ENCODE measurements around the gene TBC1D23.
A peak's percentile ranks its signal among the peaks of the same experiment; 100 is the strongest.

Gene TBC1D23

DNA sequence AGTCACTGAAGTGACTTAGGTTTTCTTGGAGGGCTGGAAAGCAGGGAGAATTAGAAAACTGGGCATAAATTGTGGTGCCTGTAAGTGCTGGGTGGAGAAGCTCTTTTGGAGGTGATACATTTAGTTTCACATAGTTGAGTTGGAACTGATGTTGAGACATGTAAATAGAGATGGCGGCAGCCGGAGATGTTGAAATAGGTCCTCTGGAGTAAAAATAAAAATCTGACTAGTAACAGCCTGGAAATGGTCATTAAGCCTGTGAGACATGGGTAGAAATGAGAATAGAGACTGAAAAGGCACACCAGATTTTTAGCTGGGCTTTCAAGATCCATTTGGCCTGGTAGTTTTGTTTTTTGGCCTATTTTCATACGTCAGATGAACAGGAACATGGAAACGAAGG, 70.9 kb downstream of the TBC1D23 start:
- Histone ChIP-seq H3K27me3 (ENCODE audit: insufficient read depth, low read length) (no peaks in the 10 kb centered on the region), H3K4me1 (ENCODE audit: insufficient read depth, low read length, severe bottlenecking) (peaks cover 28% of the 10 kb centered on the region), H3F3A (ENCODE audit: insufficient read depth, low read length) (no peaks in the 10 kb centered on the region), H3K9me2 (ENCODE audit: low read depth, low read length) (no peaks in the 10 kb centered on the region), H3K27ac (ENCODE audit: low read depth, low read length, poor library complexity, severe bottlenecking) (no peak overlapping the region), H3K9me3 (ENCODE audit: low read length) (no peaks in the 10 kb centered on the region), H3K79me2 (ENCODE audit: insufficient read depth, low read length) (no peaks in the 10 kb centered on the region), H2AFZ (ENCODE audit: low read length) (no peak overlapping the region), H3K36me3 (ENCODE audit: insufficient read depth, low read length) (no peaks in the 10 kb centered on the region), H4K20me1 (ENCODE audit: insufficient read depth, low read length) (no peaks in the 10 kb centered on the region), H3K4me3 (ENCODE audit: low read depth, low read length, poor library complexity, severe bottlenecking) (no peak overlapping the region), H3K9ac (ENCODE audit: low read length) (no peak overlapping the region), H3K4me2 (ENCODE audit: low read length) (no peak overlapping the region)
- TF ChIP-seq EZH2 (IDR thresholded peaks at IDR 0.05; ENCODE audit: borderline replicate concordance, low read length), result no peak
- TF ChIP-seq, protein P1, sequence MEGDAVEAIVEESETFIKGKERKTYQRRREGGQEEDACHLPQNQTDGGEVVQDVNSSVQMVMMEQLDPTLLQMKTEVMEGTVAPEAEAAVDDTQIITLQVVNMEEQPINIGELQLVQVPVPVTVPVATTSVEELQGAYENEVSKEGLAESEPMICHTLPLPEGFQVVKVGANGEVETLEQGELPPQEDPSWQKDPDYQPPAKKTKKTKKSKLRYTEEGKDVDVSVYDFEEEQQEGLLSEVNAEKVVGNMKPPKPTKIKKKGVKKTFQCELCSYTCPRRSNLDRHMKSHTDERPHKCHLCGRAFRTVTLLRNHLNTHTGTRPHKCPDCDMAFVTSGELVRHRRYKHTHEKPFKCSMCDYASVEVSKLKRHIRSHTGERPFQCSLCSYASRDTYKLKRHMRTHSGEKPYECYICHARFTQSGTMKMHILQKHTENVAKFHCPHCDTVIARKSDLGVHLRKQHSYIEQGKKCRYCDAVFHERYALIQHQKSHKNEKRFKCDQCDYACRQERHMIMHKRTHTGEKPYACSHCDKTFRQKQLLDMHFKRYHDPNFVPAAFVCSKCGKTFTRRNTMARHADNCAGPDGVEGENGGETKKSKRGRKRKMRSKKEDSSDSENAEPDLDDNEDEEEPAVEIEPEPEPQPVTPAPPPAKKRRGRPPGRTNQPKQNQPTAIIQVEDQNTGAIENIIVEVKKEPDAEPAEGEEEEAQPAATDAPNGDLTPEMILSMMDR (IDR thresholded peaks at IDR 0.05; ENCODE audit: low read length), result no peak

DNA sequence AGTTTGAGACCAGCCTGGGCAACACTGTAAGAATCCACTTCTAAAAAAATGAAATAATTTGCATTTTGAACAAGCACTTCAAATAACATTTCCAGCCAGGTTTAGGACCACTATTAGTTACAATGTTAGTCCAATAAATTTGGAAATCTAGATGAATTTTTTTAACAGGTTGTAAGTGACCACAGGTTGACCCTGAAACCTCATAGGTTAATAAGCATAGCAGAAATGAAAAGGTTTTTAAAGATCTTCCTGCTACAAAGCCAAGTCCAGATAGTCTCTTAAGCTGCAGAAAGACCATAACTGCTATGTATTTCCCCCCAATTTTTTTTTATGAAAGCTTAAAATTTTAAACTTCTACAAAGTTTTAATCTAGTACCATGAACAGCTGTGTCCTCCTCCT, 72.3 kb downstream of the TBC1D23 start:
- Histone ChIP-seq H4K20me1 (ENCODE audit: insufficient read depth, low read length) (no peaks in the 10 kb centered on the region), H3K9me3 (ENCODE audit: low read length) (no peaks in the 10 kb centered on the region), H3K4me1 (ENCODE audit: insufficient read depth, low read length, severe bottlenecking) (peaks cover 28% of the 10 kb centered on the region), H3F3A (ENCODE audit: insufficient read depth, low read length) (no peaks in the 10 kb centered on the region), H3K36me3 (ENCODE audit: insufficient read depth, low read length) (no peaks in the 10 kb centered on the region), H3K27me3 (ENCODE audit: insufficient read depth, low read length) (no peaks in the 10 kb centered on the region), H3K9ac (ENCODE audit: low read length) (no peak overlapping the region), H3K27ac (ENCODE audit: low read depth, low read length, poor library complexity, severe bottlenecking) (no peak overlapping the region), H2AFZ (ENCODE audit: low read length) (peak overlapping the region; percentile 92; the same call in 1 of the 2 replicates), H3K4me3 (ENCODE audit: low read depth, low read length, poor library complexity, severe bottlenecking) (no peak overlapping the region), H3K9me2 (ENCODE audit: low read depth, low read length) (no peaks in the 10 kb centered on the region), H3K4me2 (ENCODE audit: low read length) (no peak overlapping the region; the same call in 1 of the 2 replicates), H3K79me2 (ENCODE audit: insufficient read depth, low read length) (no peaks in the 10 kb centered on the region)
- TF ChIP-seq, protein P1 (IDR thresholded peaks at IDR 0.05; ENCODE audit: low read length), result no peak
- TF ChIP-seq EZH2 (IDR thresholded peaks at IDR 0.05; ENCODE audit: borderline replicate concordance, low read length), result no peak

DNA sequence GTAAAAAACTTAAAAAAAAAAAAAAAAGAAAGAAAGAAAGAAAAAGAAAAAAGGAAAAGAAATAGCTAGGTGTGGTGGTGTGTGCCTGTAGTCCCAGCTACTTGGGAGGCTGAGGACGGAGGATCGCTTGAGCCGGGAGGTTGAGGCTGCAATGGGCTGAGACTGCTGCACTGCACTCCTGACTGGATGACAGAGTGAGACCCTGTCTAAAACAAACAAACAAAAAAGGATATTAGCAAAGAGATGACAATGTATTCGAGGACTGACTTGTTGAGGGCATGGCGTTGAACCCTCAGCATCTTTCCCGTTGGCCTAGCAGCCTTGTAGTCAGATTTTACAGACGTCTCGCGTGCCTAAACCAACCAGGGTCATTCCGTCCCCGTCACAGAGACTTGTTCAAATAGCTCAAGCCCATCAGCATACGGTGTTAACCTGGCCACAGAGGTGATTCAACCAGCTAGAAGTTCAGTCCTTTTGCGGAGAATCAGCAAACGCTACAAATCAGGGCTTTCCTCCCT, 73.2 kb downstream of the TBC1D23 start:
- Histone ChIP-seq H4K20me1 (ENCODE audit: insufficient read depth, low read length) (no peaks in the 10 kb centered on the region), H3K79me2 (ENCODE audit: insufficient read depth, low read length) (no peaks in the 10 kb centered on the region), H3K9me2 (ENCODE audit: low read depth, low read length) (no peaks in the 10 kb centered on the region), H3K4me2 (ENCODE audit: low read length) (peak overlapping the region; percentile 92), H3K27ac (ENCODE audit: low read depth, low read length, poor library complexity, severe bottlenecking) (peak overlapping the region; percentile 51), H3K4me1 (ENCODE audit: insufficient read depth, low read length, severe bottlenecking) (peaks cover 28% of the 10 kb centered on the region), H3F3A (ENCODE audit: insufficient read depth, low read length) (no peaks in the 10 kb centered on the region), H3K36me3 (ENCODE audit: insufficient read depth, low read length) (peaks cover 5% of the 10 kb centered on the region), H3K4me3 (ENCODE audit: low read depth, low read length, poor library complexity, severe bottlenecking) (peak overlapping the region; percentile 88), H3K9me3 (ENCODE audit: low read length) (no peaks in the 10 kb centered on the region), H3K27me3 (ENCODE audit: insufficient read depth, low read length) (no peaks in the 10 kb centered on the region), H3K9ac (ENCODE audit: low read length) (peak overlapping the region; percentile 55), H2AFZ (ENCODE audit: low read length) (peak overlapping the region; percentile 93)
- TF ChIP-seq EZH2 (IDR thresholded peaks at IDR 0.05; ENCODE audit: borderline replicate concordance, low read length), result no peak
- TF ChIP-seq, protein P1 (IDR thresholded peaks at IDR 0.05; ENCODE audit: low read length), result no peak
